HG03060 (cell line): Measurements from ENCODE around the gene PEPD.
"Not testable (repeated sequence)": the region's sequence is repeated elsewhere in the genome, so short reads cannot be mapped to it uniquely, and the experiment has no call there.

ENCODE experiments used
- ATAC-seq: cut with Tn5 transposase; IDR thresholded peaks from one replicate; pipeline ENCODE4 v1.9.1; 2021; ENCODE audit warnings: low read depth, moderate number of reproducible peaks; ENCODE audit not compliant: unreplicated experiment

Gene PEPD

DNA sequence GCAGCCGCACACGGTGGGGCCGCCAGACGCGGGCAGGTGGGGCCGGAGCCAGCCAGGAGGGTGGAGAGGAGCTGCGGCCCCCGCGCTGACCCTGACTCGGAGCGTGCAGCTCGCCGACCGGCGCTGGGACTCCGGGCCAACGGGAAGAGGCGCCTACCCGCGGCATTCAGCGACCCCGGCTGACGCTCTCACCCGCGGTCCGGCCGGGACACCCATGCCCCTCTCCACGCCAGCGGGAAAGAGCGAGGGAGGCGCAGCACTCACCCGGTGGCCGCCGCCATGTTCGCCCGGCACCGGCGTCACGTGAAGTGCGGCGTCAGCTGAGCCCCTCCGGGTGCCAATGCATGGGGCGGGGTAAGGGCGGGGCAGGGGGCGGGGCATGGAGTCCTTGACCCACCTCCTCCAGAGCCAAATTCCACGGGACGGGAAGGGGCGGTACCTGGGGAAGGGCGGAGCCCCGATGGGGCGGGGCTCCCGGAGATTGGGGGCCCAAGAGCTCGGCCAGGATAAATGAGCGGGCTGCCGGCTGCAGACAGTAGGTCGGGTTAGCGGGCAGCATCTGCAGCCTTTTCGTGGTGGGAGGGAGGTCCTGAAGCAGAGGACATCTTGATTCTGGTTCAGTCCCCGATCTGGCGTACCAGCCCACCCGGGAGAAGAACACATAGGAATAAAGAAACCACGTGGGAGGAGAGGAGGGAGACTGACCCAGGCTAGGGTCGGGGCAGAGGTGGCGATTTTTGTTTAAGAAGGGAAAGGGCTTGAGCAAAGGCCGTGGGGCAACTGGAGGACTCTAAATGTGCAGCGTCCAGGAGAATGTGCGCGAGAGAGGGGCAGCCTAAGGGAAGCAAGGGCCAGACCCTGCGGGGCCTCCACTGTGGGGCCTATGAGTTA is at the start of gene PEPD:
Gene PEPD, minus strand, starts transcription at position 312 of the 891 bp plus-strand sequence. Its CDS starts 31 bp downstream, at position 281.
- no peak for ATAC-seq

DNA sequence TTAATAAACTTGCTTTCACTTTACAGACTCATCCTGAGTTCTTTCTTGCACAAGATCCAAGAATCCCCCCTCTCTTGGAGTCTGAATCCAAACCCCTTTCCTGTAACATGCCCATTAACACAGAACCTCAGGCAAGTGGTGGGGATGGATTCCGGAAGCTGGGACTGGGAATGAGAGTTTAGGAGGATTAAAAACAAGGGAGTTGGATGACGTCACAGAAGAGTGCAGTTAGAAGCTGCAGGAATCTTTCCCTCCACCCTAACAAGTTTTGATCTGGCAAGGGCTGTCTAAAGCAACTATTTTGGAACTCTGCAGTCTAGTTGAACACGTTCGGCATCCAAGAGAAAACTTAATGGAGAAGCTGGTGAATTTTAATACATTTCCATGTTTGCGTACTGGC is 48.2 kb upstream of the PEPD start:
- ATAC-seq: no peak

DNA sequence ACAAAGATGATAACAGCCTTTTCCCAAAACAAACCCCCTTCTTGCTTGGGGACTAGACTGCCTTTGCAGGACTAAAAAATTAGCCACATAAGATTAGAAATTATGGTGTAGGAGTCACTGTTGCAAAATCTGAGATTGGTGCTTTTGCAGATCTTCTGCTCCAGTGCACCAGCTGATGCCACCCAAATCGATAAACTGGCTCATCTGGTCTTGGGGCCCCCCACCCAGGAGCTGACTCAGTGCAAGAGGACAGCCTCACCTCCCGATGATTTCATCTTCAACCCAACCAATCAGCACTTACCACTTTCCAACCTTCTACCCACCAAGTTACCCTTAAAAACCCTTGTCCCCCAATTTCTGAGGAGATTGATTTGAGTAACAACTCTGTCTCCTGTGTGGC is 47.1 kb upstream of the PEPD start:
- no peak for ATAC-seq

DNA sequence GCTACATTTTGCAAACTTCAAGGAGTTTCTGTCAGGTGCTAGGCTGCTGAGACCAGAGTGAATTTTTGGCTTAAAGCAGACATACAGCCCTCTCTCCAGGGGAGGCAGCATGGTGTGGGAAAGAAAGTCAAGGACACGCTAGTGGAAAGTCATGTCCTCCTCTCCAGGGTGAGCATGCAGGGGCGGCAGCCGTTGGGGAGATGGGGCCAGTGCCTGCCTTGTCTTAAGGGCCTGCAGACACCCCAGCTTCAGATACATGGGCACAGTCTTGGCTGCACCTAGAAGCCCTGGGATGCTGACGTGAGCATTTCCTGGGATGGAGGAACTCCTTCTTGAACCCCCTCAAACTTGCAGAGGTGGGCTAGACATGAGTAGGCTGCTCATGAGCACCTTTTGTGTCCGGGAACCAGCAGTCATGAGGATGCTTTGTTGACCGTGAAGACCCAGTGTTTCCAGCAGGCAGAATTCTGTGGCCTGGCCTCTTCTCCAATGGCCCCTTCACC is 43.3 kb upstream of the PEPD start:
- ATAC-seq: no peak

DNA sequence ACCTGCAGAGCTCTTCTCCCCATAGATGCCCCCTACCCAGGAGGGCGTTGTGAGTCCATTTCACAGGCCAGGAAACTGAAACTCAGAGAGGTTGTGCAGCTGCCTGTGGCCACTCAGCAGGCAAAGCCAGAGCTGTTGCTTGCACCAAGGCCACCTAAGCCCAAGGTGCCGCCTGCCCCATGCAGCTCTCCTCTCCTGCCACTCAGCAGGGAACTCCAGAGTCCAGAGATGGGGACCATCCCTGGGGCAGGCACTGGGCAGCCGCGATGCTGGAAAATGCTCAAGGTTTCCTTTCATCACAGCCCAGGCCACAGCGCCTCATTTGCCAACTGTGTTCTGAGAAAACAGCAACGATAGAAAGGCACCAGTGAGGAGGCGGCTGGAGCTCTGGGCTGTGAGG is 41.0 kb upstream of the PEPD start:
- ATAC-seq: no peak

DNA sequence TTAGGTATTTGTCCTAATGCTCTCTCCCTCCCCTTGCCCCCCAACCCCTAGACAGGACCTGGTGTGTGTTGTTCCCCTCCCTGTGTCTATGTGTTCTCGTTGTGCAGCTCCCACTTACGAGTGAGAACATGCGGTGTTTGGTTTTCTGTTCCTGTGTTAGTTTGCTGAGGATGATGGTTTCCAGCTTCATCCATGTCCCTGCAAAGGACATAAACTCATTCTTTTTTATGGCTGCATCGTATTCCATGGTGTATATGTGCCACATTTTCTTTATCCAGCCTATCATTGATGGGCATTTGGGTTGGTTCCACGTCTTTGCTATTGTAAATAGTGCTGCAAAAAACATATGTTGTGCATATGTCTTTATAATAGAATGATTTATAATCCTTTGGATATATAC is 40.1 kb upstream of the PEPD start:
- ATAC-seq: not testable (repeated sequence)

DNA sequence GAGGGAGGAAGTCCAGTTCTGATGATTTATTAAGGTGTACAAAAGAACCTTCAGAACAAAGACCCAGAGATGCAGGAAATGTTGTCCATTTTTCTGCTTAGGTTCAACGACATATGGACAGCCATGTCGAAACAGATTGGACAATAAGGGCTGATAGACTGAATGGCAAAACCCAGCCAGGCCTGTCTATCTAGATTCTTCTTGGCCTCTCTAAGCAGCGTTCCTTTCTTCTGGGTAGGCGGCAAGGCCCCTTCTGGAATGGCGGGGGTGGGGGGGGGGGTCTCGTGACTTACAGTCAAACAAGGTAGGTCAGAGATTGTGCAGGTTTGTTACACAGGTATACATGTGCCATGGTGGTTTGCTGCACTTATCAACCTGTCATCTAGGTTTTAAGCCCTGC is 39.7 kb upstream of the PEPD start:
- no peak for ATAC-seq

DNA sequence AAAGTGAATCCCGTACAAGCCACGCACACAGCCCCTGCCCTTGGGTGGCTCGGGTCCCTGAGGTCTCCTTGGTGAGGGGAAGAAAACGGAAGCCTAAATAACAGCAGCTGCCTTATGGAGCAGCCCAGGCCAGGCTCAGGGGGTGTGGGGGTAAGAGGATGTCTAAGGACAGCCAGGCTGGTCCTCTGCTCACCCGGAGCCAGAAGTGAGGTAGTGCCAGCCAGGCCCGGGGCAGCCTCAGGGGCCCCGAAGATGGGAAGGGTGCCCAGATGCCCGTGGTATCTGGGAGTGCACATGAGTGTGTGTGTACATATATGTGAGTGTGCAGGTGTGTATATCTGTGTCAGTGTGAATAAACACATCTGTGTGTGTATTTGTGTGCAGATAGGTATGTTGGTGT is 38.4 kb upstream of the PEPD start:
- ATAC-seq: no peak

DNA sequence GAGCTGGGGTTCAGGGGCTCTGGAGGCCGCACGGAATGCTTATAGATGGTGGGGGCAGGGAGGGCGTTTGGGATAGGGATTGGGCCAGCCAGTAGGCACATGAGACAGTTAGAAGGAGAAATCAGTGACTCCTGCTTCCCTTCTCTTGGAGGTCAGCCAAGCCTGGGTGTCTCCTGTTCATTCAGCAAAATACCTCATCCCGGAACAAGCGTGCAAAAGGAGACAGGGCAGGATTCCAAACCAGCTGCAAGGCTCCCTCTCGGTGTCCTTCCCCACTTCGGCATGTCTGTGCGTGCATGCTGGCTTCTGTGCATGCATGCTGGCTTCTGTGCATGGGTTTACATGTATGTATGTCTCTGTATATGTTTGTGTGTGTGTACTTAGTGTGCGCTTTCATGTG is 37.3 kb upstream of the PEPD start:
- no peak for ATAC-seq

DNA sequence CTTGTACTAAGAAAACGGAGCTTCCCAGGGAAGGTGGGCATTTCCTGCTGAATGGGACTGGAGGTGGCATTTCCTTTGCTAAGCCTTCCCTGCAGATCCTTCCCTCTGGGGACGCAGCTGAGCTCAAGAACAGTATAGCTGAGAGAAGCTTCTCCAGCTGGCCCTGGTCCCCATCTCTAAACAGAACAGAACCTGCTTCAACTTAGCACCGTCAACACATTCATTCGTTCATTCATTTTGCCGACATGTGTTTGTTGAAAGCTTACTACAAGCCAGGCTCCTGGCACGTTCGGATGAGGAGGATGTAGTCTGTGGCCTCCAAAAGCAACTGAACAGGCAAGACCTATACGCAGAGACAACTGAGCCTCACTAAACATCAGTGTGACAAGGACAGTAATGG is 36.6 kb upstream of the PEPD start:
- no peak for ATAC-seq

DNA sequence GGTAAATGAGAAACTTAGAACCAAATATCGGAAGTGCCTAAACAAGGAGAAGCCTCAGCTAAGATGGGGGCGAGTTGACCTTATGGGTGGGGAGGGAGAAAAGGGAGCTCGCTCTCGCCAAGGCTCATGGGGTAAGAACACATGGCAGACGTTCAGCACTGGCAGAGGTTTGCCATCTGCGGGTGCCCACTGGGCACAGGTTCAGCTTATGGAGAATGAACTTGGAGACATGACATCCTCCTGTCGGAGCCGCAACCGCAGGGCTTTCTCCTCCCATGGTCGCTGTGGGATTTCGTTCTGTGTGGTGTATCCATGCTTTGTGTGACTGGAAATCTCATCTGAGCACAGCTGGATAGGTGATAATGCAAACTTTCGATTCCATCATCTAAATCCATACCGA is 36.1 kb upstream of the PEPD start:
- no peak for ATAC-seq

DNA sequence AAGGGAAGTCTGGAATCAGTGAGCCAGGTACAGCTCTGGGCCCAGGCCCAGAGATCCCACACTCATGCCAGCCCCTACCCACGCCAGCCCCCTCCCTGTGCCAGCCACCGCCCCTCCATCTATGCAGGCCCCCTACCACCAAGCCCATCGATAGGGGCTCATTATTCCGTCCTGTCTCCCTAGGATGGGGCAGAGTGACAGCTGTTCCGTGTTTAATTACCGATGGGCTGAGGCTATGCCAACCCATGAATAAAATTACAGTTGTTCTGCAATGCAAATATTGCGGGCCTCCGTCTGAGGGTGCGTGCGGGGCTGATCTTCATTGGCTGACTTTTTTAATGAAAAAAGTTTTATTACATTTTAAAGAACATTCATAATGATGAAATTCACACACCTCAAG is 35.6 kb upstream of the PEPD start:
- no peak for ATAC-seq

DNA sequence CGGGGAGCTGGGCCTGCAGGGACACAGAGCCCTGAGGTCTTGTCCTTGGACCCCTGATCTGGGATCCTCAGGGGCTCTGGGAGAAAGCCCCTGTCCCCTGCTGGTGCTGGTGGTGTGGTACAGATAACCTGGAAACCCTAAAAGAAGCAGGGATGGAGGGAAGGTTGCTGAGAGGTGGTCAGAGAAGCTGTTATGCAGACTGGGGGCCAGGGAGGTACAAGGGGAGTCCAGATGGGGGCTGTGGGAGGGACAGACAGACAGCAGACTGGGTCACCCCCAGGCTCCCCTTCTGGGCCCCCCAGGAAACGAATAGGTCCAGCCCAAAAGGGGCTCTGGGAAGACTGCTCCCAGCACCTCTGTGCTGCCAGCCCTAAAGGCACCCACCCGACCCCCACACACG is 34.7 kb upstream of the PEPD start:
- ATAC-seq: no peak

DNA sequence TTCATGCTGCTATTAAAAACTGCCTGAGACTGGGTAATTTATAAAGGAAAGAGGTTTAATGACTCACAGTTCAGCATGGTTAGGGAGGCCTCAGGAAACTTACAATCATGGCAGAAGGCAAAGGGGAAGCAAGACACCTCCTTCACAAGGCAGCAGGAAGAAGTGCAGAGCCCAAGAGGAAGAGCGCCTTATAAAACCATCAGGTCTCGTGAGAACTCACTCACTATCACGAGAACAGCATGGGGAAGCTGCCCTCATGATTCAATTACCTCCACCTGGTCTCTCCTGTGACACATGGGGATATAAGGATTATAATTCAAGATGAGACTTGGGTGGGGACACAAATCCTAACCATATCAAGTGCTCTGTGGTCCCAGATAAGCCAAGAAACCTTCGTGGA is 34.1 kb upstream of the PEPD start:
- ATAC-seq: not testable (repeated sequence)

DNA sequence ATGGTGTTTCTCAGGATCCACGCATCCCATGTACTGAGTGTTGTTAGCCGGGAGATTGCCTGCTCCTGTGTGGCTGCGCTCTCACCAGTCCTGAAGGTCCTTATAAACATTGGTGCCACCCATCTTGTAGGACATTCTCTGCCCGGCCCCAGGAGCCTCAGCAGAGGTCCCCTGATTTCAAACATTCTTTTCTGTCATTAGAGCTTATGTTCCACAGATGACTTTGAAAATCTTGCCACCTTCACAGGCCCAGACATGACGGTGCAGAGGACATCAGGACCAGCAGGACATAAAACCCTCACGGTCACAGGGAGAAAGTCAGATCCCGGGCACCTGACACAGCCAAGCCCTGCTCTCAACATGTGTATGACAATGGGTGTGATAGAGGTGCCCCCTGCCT is 33.2 kb upstream of the PEPD start:
- no peak for ATAC-seq

DNA sequence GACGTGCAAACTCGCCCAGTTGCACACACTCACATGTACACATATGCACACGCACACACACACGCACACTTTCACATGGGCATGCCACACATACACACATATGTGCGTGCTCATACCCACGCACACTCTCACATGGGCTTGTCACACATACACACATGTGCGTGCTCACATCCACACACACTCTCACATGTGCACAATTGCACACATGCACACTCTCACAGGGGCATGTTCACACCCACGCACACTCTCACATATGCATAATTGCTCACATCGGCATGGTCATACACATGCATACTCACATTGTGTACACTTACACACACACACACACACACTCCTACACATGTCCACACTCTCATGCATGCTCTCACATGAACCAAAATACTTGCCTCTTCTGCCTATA is 32.8 kb upstream of the PEPD start:
- no peak for ATAC-seq

DNA sequence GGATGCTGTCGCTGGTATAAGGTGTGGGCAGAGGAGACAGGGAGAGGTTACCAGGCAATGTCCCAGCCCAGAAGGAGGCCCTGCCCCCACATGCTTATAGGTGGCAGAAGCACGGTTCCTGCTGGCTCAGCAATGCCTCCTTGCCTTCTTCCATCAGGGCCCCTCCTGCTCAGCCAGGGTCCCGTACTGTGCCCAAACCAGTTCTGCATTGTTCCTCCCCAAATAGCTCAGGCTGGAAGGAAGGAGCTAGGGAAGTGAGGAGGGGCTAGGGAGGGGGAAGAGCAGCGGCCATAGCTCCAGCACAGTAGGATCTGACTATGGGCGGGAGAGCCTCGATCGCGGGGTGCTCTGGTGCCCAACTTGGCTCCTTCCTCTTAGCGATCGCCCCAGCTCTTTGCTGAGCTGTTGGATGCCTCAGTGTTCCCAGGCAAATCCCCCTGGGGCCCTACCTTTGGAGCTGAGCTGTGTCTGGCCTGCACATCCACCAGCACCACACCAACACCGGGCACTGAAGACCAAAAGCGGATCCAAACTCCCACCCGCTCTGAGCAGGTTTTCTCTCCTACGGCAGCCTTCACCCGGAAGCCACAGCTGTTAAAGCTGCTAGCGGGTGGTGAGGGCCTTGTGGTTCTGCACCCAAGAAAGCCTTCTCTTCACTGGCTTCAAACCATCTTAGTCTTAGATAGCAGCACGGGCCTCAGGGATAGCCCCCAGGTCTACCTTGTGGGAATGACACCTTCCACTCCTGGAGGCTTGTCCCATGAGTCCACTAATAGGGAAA is 32.1 kb upstream of the PEPD start:
- ATAC-seq: no peak

DNA sequence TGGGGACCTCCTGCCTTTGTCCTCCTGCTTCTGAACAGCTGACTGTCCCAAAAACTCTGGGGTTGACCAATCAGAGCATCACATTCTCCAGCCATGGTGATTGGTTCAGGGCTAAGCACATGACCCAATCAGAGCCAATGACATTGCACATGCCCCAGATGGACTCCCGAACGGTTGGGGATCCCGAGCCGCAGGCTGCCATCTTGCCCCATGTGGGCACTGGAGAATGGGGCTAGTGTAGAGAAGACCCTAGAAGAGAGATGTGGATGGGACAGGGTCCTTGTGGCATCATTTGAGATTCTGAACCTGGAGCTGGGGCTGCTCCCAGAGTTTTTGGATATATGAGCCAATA is 31.3 kb upstream of the PEPD start:
- ATAC-seq: no peak

DNA sequence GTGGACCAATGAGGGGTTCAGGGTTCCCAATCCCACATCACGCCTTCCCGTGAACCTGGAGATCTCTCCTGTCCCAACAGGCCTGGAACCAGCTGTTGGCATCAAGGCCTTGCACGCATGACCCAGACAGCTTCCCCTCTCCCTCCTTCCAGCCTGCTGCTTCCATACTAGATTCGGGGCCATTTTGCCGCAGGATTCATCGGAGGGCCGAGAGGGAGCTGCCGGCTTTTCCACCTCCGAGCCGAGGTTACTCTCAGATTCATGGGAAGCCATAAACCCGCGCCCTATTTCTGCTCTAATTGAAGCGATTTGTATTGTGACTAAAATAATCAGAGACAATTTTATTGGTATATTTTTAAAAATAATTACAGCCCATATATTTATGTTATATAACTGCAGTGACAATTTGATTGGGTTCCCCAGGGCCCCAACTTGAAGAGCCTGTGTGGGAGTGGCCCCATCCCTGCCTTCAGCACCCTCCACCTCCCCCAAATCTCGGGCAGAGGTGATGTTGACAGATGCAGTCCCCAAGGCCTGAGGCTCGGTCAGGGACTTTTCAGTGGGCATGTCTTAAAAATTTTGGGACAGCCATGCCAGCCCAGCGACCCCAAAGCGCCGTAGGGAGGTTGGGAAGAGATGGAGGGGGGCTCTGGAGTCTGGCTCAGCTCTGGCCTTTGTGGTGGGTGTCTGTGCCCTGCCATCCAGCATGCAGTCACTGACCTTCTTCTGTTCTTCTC is 30.8 kb upstream of the PEPD start:
- no peak for ATAC-seq

DNA sequence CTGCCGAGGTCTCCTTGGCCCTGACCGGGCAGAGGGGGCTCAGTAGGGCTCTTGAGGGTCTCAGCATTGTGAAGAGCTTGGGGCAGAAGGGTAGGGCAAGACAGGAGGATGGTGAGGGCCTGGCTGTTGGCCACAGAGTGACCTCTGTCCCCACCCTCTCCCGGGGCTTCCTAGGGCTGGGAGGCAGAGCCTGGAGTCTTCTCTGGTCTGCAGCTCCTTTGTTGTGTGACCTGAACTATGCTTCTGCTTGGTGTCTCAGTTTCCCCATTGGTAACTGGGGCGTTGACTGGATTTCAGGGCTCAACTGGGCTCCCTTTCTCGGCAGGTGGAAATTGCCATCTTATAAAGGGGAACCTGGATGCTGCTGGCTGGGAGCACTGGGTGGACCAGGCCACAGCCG is 30.1 kb upstream of the PEPD start:
- ATAC-seq: no peak

DNA sequence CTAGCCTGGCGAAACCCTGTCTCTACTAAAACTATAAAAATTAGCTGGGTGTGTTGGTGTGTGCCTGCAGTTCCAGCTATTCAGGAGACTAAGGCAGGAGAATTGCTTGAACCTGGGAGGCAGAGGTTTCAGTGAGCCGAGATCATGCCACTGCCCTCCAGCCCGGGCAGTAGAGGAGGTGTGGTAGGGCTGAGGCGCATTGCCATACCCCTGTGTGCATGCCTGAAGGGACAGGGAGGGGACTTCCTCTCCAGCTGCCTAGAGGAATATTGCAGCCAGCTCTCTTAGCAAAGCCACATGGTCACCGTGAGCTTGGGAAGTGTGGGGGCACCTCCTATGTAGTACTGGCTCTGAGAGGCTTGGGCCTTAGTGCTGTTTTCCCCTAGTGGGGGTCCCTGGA is 29.2 kb upstream of the PEPD start:
- ATAC-seq: no peak
